AG04449 (cell line): Measurements from ENCODE around the gene VGLL4.

Experiments used
- CTCF ChIA-PET: fragments of 350-600 bp; formaldehyde crosslinking; extraction: SDS; loops from one replicate; lab custom pipeline; 2021; ENCODE audit warnings: antibody characterized with exemption; lab: Yijun Ruan, JAX
- POLR2A ChIA-PET: fragments of 400-600, 350-600 bp; formaldehyde crosslinking; extraction: SDS; loops from one replicate; lab custom pipeline; 2020; ENCODE audit warnings: antibody characterized with exemption, inconsistent platforms; lab: Yijun Ruan, JAX
- DNase-seq: peaks from one replicate; pipeline ENCODE4 v3.0.0-alpha.2; 2010; ENCODE audit warnings: low read depth, low spot score
- H3K4me3 ChIP-seq: 2 replicates; pipeline ENCODE4 v1.5.1; 2011; ENCODE audit warnings: low read depth, mild to moderate bottlenecking, control low read depth, low read length
- CTCF ChIP-seq: IDR thresholded peaks from one replicate; pipeline ENCODE4 v1.5.1; 2011; ENCODE audit warnings: mild to moderate bottlenecking, moderate library complexity, low read length, control low read depth, inconsistent platforms; ENCODE audit not compliant: insufficient read depth; ENCODE audit errors: missing control alignments

VGLL4 gene

DNA sequence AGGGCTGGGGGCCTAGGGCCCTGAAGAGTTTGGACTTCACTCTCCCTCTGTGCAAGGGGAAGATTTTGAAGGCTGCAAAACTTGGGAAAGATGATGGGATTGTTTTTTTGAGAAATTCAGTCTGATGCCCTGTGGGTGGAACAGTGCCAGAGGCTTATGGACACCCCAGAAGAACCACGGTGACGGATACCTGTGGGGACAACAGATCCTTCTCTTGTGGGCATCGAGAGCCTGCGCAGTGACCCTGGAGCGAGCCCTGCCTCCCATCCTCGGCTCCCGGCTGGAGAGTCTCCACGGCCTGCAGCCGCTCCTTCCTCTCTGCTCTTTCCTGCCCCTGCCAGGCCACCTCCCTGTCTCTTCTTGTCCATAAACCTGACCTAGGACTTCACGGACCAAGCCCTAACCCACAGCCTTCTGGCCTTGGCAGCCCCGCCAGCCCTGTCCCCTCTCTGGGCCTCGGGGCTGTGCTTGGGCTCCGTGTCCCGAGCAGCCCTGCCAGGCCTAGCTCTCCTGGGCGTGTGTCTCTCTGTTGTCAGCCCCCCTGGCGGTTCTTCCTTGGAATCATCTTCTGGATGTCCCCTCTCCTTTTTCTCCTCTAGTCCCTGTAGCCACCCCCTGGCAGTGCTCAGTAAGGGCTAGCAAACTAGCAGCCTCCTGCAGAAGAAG, 98.4 kb downstream of the VGLL4 start:
- POLR2A ChIA-PET = no interaction called here
- TF ChIP-seq CTCF = no peak
- no peak overlapping the region for H3K4me3 ChIP-seq
- CTCF ChIA-PET = interaction anchor here (0.5 to 1.1 kb wide), 2 partner anchors 29 to 106 kb away, joined by 3 to 4 read pairs; no protein-coding TSS in a partner anchor
- DNase-seq = no peak

GRCh38 chr3:11544412-11545181, 99.1 kb downstream of the VGLL4 start:
- TF ChIP-seq CTCF = no peak
- ChIA-PET CTCF (interaction anchor here (0.5 to 1.1 kb wide), 3 partner anchors 11 to 107 kb away, joined by 3 to 4 read pairs (median 3); no protein-coding TSS in a partner anchor), POLR2A (no interaction called here)
- no peak for DNase-seq
- H3K4me3 ChIP-seq = no peak overlapping the region

DNA sequence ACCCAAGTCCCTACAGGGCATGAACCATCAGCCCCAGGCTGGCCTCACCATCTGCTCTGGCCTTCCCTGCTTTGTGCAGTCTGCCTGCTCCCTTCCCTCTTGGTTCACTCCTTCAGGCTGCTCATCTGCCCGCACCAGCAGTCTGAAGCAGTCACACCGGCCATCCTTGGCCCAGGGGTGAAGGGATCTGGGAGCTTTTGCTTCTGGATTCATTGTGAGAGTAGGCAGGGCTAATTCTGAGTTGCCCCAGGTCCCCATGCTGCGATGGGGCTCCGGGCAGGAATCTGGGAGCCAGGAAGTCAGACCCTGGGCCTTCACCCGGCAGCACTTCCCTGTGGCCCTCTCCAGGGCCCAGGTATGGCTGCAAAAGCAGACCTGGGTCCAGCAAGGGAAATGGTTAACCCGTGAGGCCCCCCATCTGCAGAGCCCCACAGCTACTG, 99.7 kb downstream of the VGLL4 start:
- ChIA-PET CTCF (no interaction called here), POLR2A (no interaction called here)
- no peak for TF ChIP-seq CTCF
- no peak for DNase-seq
- H3K4me3 ChIP-seq = no peak overlapping the region

- ChIA-PET CTCF (interaction anchor here (0.9 to 1.0 kb wide), 2 partner anchors 11 to 164 kb away, joined by 3 read pairs; no protein-coding TSS in a partner anchor), POLR2A (no interaction called here)
- no peak for TF ChIP-seq CTCF
- no peak overlapping the region for H3K4me3 ChIP-seq
- DNase-seq = no peak
Measured at GRCh38 chr3:11543141-11543947, 100.4 kb downstream of the VGLL4 start.

DNA sequence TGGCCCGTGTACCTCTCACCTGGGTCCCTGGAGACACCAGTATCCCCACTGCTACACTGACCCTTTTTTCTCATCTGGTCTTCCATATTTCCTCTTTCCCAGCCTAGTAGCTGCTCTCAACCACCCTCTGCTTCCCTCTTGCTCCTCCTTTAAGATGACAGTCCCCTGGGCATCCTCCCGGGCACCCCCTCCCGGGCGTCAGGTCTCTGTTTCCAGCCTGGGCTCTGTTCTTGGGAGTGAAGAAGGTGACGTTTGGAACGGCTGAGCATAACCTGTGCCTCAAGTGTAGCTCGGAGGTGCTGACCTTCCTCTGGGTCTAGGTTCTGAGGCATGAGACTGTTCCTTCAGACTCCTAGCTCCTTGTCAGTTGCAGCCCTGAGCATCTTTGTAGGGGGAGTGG, 101.2 kb downstream of the VGLL4 start:
- H3K4me3 ChIP-seq = no peak overlapping the region
- no peak for TF ChIP-seq CTCF
- no peak for DNase-seq
- CTCF ChIA-PET = interaction anchor here (0.9 to 1.0 kb wide), 2 partner anchors 10 to 163 kb away, joined by 3 read pairs; no protein-coding TSS in a partner anchor
- POLR2A ChIA-PET = no interaction called here
